K562 (cell line): ENCODE measurements around the gene TRMT10B. TPM values are rescaled to one million over a fixed set of nuclear protein-coding genes. Genes with fewer than 3 reads are reported as not detected.

Source experiments
- CREM ChIP-seq: IDR thresholded peaks from 2 replicates; pipeline ENCODE4 v1.6.1; 2014; ENCODE audit warnings: antibody characterized with exemption, low read depth
- CUX1 ChIP-seq: fragments of 200-800 bp; sonication (Bioruptor generic); IDR thresholded peaks from 2 replicates; pipeline ENCODE4 v1.6.1; 2016; ENCODE audit warnings: missing genetic modification characterization, missing compliant biosample characterization
- ELF4 ChIP-seq: fragments of 450-650 bp; formaldehyde crosslinking; IDR thresholded peaks from 2 replicates; pipeline ENCODE4 v1.4.0; 2022; ENCODE audit warnings: missing genetic modification characterization
- FOXK2 ChIP-seq, 2 experiments: fragments of 450-650 bp; IDR thresholded peaks in 1 of 2; conservative IDR thresholded peaks in 1 of 2; 2 replicates each; pipeline ENCODE4 v1.6.1; 2016; ENCODE audit warnings: low read depth in 2 of 2, mild to moderate bottlenecking in 1 of 2
- FOXO4 ChIP-seq: fragments of 450-650 bp; formaldehyde crosslinking; IDR thresholded peaks from 2 replicates; pipeline ENCODE4 v1.4.0; 2020; ENCODE audit warnings: mild to moderate bottlenecking, moderate library complexity
- HIVEP1 ChIP-seq: fragments of 250-450 bp; sonication (Bioruptor Pico); IDR thresholded peaks from 2 replicates; pipeline ENCODE4 v1.4.0; 2020; ENCODE audit warnings: mild to moderate bottlenecking
- HMGN3 ChIP-seq: IDR thresholded peaks from 2 replicates; pipeline ENCODE4 v1.6.1; 2011; ENCODE audit warnings: borderline replicate concordance, low read depth, mild to moderate bottlenecking, mixed read lengths, low read length; ENCODE audit not compliant: insufficient read length; ENCODE audit errors: extremely low read depth
- MYBL2 ChIP-seq, 2 experiments: fragments of 450-650 bp in 1 of 2; sonication (generic) in 1 of 2; formaldehyde crosslinking in 1 of 2; IDR thresholded peaks; 2 replicates each; pipeline versions ENCODE4 v1.6.1 to v1.8.1; 2017 to 2022; ENCODE audit warnings: borderline replicate concordance in 1 of 2, inconsistent platforms in 1 of 2, low read depth in 1 of 2, mild to moderate bottlenecking in 1 of 2, missing genetic modification reagents in 1 of 2, moderate library complexity in 1 of 2
- NEUROD1 ChIP-seq: fragments of 150-350 bp; IDR thresholded peaks from 2 replicates; pipeline ENCODE4 v1.6.1; 2014; ENCODE audit warnings: borderline replicate concordance, low read length, low read depth; ENCODE audit not compliant: partially characterized antibody
- POLR2AphosphoS2 ChIP-seq: IDR thresholded peaks from 2 replicates; pipeline ENCODE4 v1.6.1; 2012; ENCODE audit warnings: low read length, improper control_type of control experiment
- POLR3A ChIP-seq: IDR thresholded peaks from 2 replicates; pipeline ENCODE4 v1.6.1; 2011; ENCODE audit warnings: borderline replicate concordance, mild to moderate bottlenecking, moderate library complexity; ENCODE audit not compliant: insufficient read length, insufficient read depth; ENCODE audit errors: extremely low read depth
- SMAD4 ChIP-seq: fragments of 250-450 bp; sonication (Bioruptor Pico); conservative IDR thresholded peaks from 2 replicates; pipeline ENCODE4 v1.8.0; 2021; ENCODE audit warnings: inconsistent platforms, mild to moderate bottlenecking, moderate library complexity
- SNAPC5 ChIP-seq: fragments of 250-450 bp; sonication (Bioruptor Pico); IDR thresholded peaks from 2 replicates; pipeline ENCODE4 v1.8.0; 2021; ENCODE audit warnings: moderate library complexity, mild to moderate bottlenecking, inconsistent platforms
- TSC22D4 ChIP-seq: fragments of 450-650 bp; IDR thresholded peaks from 2 replicates; pipeline ENCODE4 v1.6.1; 2016; ENCODE audit warnings: missing genetic modification characterization, missing biosample characterization, control low read depth
- ZFP91 ChIP-seq: sonication (generic); formaldehyde crosslinking; IDR thresholded peaks from 2 replicates; pipeline ENCODE4 v1.8.0; 2022; ENCODE audit warnings: mild to moderate bottlenecking, missing genetic modification reagents
- ZKSCAN3 ChIP-seq: fragments of 250-450 bp; sonication (Bioruptor Pico); IDR thresholded peaks from 2 replicates; pipeline ENCODE4 v1.4.0; 2020
- ZNF212 ChIP-seq: fragments of 450-650 bp; formaldehyde crosslinking; IDR thresholded peaks from 2 replicates; pipeline ENCODE4 v1.4.0; 2020; ENCODE audit warnings: mild to moderate bottlenecking
- ZNF589 ChIP-seq: fragments of 200-800 bp; sonication (Bioruptor generic); IDR thresholded peaks from 2 replicates; pipeline ENCODE4 v1.6.1; 2016; ENCODE audit warnings: low read depth, missing genetic modification characterization, missing compliant biosample characterization
- polyA plus RNA-seq, 8 experiments: library from polyadenylated mRNA; depleted of rRNA in 4 of 8; stranded (reverse) in 5 of 8; unstranded in 3 of 8; fragments of >200 nt; fragmentation: Nextera tagmentation in 2 of 8; fragmentation: Illumina TruSeq in 1 of 8; extraction: Ambion mirVana in 2 of 8; extraction: Trizol in 1 of 8; gene quantifications; 2 replicates each; pipeline versions ENCODE4 v1.2.1 to v1.2.3, GENCODE V29; 2011 to 2014; ENCODE audit warnings: inconsistent platforms in 1 of 8, missing spikeins in 1 of 8
- total RNA-seq, 7 experiments: library from RNA; depleted of rRNA in 6 of 7; stranded (reverse); fragments of >200 nt in 6 of 7; fragmentation: Illumina TruSeq in 2 of 7; extraction: Trizol in 2 of 7; gene quantifications; 2 replicates each; pipeline versions ENCODE4 v1.2.1 to v1.2.3, GENCODE V29; 2011 to 2021; ENCODE audit warnings: low replicate concordance in 1 of 7

The TRMT10B gene
- total and polyA plus RNA-seq, 9 of the 15 experiments (the other 6 are each of a cell fraction or from before 2014, with no cell fraction given), result 2.9 to 13.4 (median 7.0) TPM

GRCh38 chr9:37784616-37785483 lies 31.2 kb downstream of the TRMT10B start, which contains the start of gene EXOSC3 (continued):
- TF ChIP-seq NEUROD1 (peak; percentile 32), POLR3A (no peak), FOXK2 (conservative IDR thresholded peaks at IDR 0.05 in 1 of 2, IDR thresholded peaks at IDR 0.05 in 1 of 2; ENCODE audit: low read depth in 2 of 2) (peak in 1 of 2 experiments; percentile 68; a peak in 3 of 4 replicates), SNAPC5 (CRISPR knock-in tag) (no peak), SMAD4 (CRISPR knock-in tag) (0 out of 2 replicates have a peak, but pooled peaks have one; percentile 15), HMGN3 (peak; percentile 91), TSC22D4 (no peak), ELF4 (CRISPR knock-in tag) (no peak), ZNF589 (0 out of 2 replicates have a peak, but pooled peaks have one; percentile 40), ZFP91 (CRISPR knock-in tag) (peak; percentile 53; the same call in 1 of the 2 replicates), FOXO4 (no peak), MYBL2 (IDR thresholded peaks at IDR 0.05; ENCODE audit: low read depth) (no peak; the same call in none of the 2 replicates), MYBL2 (CRISPR knock-in tag; IDR thresholded peaks at IDR 0.05; ENCODE audit: borderline replicate concordance) (no peak), ZNF212 (CRISPR knock-in tag) (no peak), POLR2AphosphoS2 (peak; percentile 73; the same call in 1 of the 2 replicates), HIVEP1 (CRISPR knock-in tag) (no peak), CREM (peak; percentile 76; the same call in 1 of the 2 replicates), CUX1 (CRISPR knock-in tag) (no peak), ZKSCAN3 (CRISPR knock-in tag) (no peak)
